ENCODE results near the gene KRTAP12-4.
"Not testable (repeated sequence)": the region's sequence is repeated elsewhere in the genome, so short reads cannot be mapped to it uniquely, and the experiment has no call there.

The KRTAP12-4 gene, protein sequence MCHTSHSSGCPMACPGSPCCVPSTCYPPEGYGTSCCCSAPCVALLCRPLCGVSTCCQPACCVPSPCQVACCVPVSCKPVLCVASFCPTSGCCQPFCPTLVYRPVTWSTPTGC

DNA sequence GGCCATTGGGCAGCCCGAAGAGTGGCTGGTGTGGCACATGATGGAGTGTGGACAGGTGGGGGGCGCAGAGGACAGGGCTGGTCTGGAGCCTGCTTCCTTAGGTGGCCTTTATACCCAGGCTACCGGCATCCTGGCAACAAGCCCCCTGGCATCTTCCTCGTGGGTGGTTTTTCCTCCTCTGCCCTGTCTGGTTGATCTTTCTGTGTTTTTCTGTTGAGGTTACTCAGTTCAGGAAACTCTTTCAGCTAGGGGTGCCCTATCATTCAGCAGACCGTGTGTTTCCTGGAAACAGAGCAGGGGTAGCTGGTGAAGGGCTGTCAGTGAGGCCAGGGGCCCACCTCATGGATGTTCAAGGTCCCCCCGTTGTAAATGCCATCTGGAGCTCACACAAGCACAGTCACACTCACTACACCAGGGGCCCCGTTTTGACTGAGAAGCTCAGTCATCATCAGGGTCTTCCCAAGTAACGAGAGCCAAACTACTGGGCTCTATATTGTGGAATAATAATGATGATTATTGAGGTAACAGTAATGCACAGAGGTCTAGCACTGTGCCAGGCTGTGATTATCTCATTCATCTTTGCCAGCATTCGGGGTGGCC is at the start of gene KRTAP12-4:
Gene KRTAP12-4, minus strand, starts transcription at position 84 of the 600 bp plus-strand sequence. Its CDS starts 45 bp downstream, at position 39.
- DNase-seq = no peak

DNA sequence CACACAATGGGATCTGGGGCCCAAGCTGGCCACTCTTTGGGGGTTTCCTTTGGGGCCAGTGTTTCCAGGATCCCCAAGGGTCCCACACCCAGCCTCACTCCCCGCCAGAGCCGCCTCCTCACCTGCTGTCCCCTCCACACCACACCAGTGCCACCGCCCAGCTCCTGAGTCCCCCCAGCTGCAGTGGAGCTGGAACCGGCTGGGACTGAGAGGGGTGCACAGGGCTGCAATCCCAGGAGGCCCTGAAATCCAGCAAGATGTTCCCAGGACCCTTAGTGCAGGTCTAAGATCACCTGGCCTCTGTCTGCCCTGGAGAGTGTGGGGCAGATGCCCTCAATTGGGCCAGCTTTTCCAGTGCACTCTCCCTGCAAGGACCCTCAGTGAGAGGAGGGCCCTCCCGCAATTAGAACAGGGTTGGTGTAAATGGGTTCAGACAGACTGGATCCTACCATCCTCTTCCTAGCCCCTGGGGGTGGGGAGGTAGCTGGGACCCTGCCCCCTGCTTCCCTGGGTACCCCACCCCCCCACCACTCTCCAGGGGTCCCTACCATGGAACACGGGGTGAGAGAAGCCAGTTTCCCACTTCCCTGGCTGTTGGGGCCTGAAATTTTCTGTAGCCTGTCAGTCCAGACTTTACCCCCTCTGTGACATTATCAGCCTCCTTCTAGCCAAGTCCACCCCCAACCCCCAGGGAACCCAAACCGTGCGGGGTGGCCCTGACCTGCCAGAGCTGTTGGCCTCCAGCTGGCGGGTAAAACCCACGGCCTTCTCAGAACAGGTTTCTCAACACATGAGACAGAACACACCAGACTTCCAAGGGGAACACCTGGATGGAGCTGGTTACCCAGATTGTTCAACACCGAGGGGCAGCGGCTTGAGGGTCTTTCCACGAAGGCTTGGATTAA is 49.5 kb upstream of the KRTAP12-4 start:
- DNase-seq = no peak

DNA sequence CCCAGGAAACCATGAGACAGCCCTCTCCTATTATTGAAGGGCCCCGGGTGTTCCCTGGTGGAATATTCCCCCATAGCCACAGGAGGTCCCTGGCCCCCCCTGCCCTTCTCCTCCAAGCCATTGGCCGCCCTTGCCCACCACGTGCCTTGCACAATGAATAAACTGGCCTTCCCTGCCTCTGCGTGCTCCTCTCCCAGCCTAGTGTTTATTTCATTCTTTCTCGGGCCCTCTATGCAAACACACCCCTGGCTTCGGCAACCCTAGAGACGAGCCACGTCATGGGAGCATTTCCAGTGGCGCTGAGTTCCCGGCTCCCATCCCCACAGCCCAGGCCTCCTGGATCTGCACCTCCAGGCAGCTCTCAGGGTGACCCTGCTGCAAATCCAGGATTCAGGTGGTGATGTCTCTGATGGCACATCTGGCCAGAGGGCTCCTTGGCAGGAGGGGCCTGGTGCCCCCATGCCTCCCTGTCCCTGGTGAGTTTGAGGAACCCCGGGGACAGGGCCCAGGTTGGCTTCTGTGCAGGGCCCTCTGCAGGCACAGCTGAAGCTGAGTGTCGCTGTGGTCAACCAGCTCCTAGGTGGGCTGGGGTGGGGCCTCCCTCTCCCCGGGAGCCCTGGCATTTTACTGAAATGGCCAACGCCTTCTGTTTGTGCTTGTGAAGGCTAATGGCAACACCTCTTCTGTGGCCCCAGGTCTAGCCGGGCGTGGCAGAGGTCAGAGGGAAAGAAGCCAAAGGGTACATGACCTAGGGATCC is 48.7 kb upstream of the KRTAP12-4 start:
- peak; percentile 31 to 79 for DNase-seq

DNA sequence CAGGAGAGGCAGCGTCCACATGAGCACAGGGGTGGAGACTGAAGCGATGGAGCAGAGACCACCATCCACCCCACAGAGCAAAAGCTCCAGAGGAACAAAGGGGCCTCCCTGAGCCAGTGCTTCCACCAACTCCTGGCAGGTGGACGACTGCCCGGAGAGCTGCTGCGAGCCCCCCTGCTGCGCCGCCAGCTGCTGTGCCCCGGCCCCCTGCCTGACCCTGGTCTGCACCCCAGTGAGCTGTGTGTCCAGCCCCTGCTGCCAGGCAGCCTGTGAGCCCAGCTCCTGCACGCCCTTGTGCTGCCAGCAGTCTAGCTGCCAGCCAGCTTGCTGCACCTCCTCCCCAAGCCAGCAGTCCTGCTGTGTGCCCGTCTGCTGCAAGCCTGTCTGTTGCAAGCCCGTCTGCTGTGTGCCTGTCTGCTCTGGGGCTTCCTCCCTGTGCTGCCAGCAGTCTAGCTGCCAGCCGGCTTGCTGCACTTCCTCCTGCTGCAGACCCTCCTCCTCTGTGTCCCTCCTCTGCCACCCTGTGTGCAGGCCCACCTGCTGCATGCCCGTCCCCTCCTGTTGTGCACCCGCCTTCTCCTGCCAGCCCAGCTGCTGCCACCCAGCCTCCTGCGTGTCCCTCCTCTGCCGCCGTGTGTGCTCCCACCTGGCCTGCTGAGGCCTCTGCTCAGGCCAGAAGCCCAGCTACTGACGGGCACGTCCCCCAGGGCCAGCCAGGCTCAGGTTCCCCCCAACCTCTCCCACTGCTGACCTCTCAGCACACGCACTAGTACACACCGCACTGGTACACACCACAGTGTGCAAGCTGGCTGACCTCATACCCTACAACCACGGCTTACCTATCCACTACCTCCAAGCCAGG is 47.9 kb upstream of the KRTAP12-4 start:
- DNase-seq = peak in 1 of 2 experiments; percentile 56

DNA sequence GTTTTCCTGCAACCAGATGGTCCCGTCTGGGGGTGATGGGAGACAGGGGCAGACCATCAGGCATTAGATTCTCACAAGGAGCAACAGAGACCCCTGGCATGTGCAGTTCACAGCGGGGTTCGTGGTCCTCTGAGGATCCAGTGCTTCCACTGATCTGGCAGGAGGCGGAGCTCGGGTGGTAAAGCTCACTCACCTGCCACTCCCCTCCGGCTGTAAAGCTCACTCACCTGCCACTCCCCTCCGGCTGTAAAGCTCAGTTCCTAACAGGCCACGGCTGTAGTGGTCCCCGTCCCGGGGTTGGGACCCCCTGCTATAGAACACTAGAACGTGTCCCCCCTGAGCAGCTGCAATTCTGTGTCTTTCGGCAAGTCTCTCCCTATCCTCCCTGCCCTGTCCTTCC is 47.1 kb upstream of the KRTAP12-4 start:
- no peak for DNase-seq

DNA sequence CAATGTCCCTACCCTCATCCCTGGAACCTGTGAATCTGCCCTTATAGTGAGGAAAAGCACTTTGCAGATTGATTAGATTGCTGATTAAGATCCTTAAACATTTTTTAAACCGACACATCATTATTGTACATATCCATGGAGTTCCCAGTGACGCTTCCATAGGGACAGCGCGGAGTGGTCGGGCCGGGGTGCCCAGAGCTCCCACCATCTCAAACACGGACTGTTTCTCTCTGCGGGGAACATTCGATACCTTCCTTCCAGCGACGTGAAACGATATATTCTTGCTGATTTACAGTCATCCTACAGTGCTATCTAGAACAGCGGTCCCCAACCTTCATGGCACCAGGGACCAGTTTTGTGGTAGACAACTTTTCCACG is 46.6 kb upstream of the KRTAP12-4 start:
- DNase-seq = no peak

DNA sequence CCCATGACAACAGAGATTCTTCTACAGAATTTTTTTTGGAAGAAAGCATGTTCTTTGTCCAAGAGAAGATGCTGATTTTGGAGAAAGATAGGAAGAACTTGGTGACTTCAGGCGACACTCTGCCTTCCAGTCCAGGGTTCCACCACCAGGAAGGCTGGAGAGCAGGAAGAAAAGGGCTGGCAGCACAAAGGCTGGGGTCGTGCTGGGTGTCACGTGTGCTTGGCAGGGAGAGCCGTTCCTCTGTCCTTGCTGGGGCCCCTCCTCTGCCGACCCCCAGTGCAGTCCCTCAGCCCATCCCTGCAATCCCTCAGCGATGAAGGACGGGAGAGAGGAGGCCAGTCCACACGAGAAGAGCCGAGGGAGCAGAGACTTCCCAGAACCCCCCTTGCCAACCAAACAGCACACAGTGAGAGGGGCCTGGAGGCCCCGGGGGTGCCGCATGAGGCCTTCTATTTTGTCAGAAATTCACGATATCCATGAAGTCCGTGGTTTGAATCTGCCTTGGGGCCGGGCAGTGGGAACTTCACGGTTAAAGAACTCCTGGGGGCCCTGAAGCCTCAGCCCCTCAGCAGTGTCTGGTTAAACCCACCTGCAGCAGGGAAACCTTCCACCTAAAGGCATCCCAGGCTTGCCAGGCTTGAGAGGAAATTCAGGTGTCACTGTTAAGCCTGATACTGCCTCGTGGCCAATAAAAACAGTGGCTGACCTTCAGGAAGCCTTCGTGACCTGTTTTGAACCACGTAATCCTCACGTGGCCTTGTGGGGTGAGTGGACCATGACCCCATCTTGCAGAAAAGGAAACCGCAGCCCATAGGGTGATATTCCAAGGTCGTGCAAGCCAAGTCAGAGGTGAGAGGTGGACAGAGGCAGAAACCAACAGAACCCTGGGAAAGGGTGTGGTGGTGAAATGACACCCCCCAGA is 45.9 kb upstream of the KRTAP12-4 start:
- DNase-seq = no peak

DNA sequence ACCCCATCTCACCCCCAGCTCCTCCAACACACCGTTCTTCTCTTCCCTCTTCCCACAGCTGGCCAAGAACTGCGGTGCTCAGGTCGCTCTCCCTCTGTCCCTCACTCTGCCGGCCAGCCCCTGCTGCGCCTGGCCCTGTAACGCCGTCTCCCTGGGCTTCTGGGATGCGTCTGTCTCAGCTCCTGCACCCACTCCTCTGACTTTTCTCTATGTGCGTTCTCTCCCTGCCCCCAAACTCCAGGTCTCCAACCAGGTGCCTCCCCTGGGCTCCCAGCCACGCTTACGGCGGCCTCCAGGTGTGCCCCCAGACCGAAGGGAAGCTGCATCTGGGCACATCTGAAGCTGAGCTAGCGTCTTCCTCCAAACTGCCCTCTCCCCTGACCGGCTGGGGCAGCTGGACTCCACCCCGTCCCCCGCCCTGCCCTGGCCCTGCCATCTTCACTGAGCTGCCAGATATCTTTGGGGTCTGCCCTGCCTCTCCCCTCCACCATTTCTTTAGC is 45.1 kb upstream of the KRTAP12-4 start:
- DNase-seq = no peak

DNA sequence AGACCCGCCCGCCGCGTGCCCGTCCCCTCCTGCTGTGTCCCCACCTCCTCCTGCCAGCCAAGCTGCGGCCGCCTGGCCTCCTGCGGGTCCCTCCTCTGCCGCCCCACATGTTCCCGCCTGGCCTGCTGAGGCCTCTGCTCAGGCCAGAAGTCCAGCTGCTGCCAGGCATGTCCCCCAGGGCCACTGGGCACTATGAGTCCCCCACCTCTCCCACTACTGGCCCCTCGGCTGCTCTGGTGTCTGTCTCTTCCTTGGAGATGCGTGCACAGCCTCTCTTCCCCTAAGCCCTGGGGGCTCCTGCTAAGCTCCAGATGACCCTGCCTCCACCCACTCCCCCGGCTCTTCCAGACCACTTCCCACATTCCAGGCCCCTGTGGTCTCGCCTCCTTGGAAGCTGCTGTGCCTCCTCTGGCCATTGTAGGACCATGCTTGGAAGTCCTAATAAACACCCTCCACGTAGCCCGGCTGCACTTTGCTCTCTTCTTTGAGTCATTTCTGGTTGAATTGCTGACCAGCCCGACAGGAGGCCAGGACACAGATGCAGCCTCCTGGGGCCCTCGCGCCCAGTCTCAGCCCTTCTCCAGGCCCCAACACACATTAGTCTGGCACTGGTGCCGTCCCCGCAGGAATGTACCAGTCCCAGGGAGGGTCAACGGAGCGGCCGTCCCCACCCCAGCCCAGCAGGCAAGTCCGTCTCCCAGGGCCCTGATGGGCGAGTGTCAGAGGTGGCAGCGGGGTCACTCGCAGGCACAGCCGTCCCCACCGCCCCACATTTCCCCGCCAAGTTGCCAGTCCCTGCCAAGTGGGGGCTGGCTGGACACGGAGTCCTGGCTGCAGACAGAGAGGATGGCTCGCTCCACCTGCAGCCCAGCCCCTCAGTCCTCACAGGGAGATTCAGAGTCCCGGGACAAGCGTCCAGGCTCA is 43.6 kb upstream of the KRTAP12-4 start:
- DNase-seq = no peak

DNA sequence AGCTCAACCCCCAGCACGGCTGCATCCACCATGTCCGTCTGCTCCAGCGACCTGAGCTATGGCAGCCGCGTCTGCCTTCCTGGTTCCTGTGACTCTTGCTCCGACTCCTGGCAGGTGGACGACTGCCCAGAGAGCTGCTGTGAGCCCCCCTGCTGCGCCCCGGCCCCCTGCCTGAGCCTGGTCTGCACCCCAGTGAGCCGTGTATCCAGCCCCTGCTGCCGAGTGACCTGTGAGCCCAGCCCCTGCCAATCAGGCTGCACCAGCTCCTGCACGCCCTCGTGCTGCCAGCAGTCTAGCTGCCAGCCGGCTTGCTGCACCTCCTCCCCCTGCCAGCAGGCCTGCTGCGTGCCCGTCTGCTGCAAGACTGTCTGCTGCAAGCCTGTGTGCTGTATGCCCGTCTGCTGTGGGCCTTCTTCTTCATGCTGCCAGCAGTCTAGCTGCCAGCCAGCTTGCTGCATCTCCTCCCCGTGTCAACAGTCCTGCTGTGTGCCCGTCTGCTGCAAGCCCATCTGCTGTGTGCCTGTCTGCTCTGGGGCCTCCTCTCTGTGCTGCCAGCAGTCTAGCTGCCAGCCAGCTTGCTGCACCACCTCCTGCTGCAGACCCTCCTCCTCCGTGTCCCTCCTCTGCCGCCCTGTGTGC is 42.8 kb upstream of the KRTAP12-4 start, which contains the start of gene KRTAP10-12:
Gene KRTAP10-12, plus strand, starts transcription at position 1 of the 639 bp plus-strand sequence. Its CDS starts 30 bp downstream, at position 31.
- DNase-seq = not testable (repeated sequence)

DNA sequence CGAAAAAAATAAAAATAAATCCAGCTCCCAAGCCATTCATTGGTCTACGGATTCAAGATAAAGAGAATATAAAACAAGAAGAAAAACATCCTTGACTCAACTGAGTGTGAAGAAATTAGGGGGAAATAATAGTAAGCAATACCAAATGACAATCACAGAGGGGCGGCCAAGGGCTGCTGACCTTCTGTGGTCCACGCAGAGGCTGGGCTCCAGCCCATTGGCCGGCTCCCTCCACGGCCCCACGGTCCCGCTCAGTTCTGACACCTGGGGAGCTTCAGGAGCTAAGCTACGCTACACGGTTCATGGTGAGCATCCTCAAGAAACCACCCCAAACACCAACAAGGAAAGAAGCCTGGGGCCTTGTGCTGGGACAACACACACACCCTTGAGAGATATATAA is 42.1 kb upstream of the KRTAP12-4 start:
- DNase-seq = no peak

DNA sequence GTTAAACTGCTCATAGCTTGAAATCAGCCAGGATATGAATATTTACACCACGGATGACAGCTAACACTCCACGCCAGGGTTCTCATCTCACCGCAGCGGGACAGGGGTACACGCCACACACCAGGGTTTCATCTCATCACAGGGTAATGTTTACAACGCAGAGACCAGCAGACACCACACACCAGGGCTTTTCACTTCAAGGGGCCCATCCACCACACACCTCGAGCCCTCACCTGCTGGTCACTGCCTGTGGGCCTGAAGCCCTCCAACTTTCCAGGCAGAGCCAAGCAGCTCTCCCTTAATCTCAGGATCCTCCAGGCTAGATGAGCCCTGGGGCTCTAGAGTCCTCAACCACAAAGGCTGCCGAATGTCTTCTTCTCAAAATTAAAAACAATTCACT is 41.2 kb upstream of the KRTAP12-4 start:
- no peak for DNase-seq

DNA sequence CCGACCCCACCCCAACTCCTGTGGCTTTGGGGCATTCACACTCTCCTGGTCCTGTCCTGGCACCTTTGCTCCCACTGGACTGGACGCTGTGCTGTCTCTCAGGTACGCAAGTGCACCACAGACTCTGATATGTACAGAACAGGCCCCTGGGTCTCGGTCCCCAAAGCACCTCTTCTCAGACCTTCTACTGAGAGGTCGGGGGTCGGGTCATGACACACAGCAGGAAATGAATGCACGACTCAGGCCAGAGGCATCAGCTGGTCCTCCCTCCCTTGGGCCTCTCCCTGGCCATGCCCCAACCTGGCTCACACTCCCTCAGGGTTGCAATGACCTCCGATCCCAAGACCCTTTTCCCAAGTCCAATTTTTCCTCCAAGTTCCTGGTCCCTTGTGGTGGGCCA is 40.7 kb upstream of the KRTAP12-4 start:
- no peak for DNase-seq

DNA sequence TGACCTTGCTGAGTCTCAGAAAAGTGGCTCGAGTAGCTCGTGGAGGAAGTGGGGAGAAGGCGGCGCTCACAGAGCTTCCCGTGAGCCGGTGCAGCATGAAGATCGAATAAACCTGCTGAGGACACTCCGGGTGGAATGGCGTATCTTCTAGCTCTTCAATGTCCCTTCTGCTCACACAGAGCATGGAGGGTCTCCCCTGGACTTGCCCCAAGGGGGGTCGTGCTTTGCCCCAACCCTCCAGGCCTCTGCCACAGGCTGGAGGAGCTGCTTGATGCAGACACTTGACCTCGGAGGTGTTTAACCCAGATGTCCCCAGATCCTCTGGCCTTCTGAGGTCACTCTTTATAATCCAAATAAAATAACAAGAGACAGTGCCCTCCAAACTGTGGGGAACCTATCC is 40.3 kb upstream of the KRTAP12-4 start:
- no peak for DNase-seq

DNA sequence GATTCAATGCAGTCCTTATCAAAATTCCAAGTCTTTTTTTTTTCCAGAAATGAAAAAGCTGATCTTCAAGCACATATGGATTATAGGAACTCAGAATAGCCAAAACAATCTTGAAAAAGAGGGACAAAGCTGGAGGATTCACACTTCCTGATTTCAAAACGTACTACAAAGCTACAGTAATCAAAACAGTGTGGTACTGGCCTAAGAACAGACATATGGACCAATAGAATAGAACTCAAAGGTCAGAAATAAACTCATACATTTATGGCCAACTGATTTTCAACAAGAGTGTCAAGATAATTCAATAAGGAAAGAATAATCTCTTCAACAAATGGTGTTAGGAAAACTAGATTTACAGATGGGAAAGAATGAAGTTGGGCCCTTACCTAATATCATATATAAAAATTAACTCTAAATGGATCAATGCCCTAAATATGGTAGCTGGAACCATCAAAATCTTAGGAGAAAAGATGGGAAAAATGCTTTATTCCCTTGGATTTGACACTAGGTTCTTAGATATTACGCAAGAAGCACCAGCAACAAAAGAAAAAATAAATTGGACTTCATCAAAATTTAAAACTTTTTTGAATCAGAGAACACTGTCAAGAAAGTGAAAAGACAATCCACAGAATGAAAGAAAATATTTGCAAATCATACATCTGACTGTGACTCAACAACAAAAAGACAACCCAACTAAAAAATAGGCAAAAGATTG is 38.5 kb upstream of the KRTAP12-4 start:
- DNase-seq = no peak

DNA sequence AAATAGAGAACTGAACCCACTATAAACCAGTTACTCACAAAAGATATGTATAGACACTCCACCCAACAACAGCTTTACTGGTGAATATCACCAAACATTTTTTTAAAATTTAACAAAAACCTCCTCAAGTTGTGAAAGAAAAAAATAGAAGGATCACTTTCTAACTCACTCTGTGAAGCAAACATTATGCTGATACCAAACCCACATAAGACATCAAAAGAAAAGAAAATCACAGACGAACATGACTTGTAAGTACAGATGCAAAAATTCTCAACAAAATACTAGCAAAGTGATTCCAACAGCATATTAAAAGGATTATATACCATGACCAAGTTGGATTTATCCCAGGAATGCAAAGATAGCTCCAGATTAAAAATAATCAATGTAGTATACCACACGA is 37.2 kb upstream of the KRTAP12-4 start:
- no peak for DNase-seq

DNA sequence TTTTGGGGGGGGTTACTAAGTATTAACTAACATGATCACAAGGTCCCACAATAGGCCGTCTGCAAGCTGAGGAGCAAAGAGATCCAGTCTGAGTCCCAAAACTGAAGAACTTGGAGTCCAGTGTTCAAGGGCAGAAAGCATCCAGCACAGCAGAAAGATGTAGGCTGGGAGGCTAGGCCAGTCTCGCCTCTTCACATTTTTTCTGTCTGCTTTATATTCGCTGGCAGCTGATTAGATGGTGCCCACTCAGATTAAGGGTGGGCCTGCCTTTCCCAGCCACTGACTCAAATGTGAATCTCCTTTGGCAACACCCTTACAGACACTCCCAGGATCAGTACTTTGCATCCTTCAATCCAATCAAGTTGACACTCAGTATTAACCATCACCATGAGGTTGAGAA is 35.3 kb upstream of the KRTAP12-4 start:
- DNase-seq = not testable (repeated sequence)

DNA sequence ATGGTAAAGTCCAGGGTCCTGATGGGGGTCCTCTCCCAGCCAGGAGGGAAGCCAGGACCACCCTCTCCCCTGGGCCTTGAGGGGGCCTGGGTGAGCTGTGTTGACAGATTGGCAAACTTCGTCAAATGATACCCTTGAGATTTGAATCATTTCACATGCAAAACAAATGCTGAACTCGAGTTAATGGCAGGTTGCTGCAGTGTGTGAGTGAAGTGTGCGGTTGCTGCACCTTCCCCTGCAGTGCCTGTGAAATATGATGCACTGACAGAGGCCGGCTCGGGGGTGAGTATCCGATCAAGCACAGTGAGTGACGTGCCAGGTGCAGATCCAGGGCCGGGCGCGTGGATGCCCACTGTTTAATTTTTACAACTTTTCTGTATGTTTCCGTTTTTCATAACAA is 33.2 kb upstream of the KRTAP12-4 start:
- no peak for DNase-seq
